ENCODE data around the gene SPOCD1. TPM values are rescaled to one million over a fixed set of nuclear protein-coding genes. Genes with fewer than 3 reads are reported as not detected.

Gene SPOCD1
- polyA plus RNA-seq, 2 of the 4 experiments (the other 2 are of a cell fraction) = 0.98 to 4.8 TPM

DNA sequence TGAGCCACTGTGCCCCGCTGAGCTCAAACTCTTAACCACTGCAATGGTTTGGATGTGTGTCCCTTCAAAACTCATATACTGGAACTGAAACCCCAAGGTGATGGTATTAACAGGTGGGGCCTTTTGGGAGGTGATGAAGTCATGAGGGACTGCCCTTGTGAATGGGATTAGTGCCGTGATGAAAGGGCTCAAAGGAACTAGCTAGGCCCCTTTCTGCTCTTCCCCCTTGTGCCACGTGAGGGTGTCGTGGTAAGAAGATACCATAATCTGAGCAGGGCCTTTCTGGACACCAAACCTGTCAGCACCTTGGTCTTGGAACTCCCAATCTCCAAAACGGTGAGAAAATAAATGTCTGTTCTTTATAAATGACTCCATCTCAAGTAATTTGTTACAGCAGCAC is 45.5 kb upstream of the SPOCD1 start:
- ATAC-seq (no peak), DNase-seq (ENCODE audit: low read depth in 1 of 2, low spot score in 1 of 2) (no peak), FAIRE-seq (no peak)
- Histone ChIP-seq H3K4me3 (no peak overlapping the region), H3K27ac (no peak overlapping the region), H3K4me1 (no peaks in the 10 kb centered on the region), H3K4me2 (no peak overlapping the region), H3K9me3 (no peaks in the 10 kb centered on the region)
- ChIA-PET POLR2A (no interaction called here), CTCF (no interaction called here)
- 61% methylated on average over 5 of the region's 5 CpGs for WGBS (ENCODE audit: missing lambda C conversion rate)
- TF ChIP-seq ZC3H11A (IDR thresholded peaks at IDR 0.05) = no peak
- no peak for TF ChIP-seq MYC (IDR thresholded peaks at IDR 0.05; ENCODE audit: borderline replicate concordance, low read length)
- no peak for TF ChIP-seq REST (IDR thresholded peaks at IDR 0.05)
- no peak for TF ChIP-seq EP300 (IDR thresholded peaks at IDR 0.05)
- TF ChIP-seq RCOR1 (IDR thresholded peaks at IDR 0.05; ENCODE audit: low read depth, low read length) = no peak
- no peak for TF ChIP-seq BHLHE40 (IDR thresholded peaks at IDR 0.05; ENCODE audit: low read depth, low read length)

GRCh38 chr1:31860581-31860980 is 44.8 kb upstream of the SPOCD1 start:
- CTCF ChIA-PET = interaction anchor here (0.6 kb wide), 1 partner anchor 455 kb away, joined by 3 read pairs; no protein-coding TSS in a partner anchor
- POLR2A ChIA-PET = no interaction called here
- H3K4me2 ChIP-seq = no peak overlapping the region
- 85% methylated on average over 7 of the region's 7 CpGs for WGBS (ENCODE audit: missing lambda C conversion rate)
- ATAC-seq = no peak
- peaks cover 3% of the 10 kb centered on the region; the same call in 2 of the 3 replicates for H3K4me1 ChIP-seq
- TF ChIP-seq BHLHE40 (IDR thresholded peaks at IDR 0.05; ENCODE audit: low read depth, low read length) (no peak), TFCP2L1 (CRISPR knock-in tag; IDR thresholded peaks at IDR 0.05) (no peak), REST (IDR thresholded peaks at IDR 0.05) (no peak), KDM1A (IDR thresholded peaks at IDR 0.05; ENCODE audit: low read depth) (no peak)
- H3K9me3 ChIP-seq = no peaks in the 10 kb centered on the region
- no peak overlapping the region for H3K4me3 ChIP-seq
- no peak for FAIRE-seq
- no peak for DNase-seq (ENCODE audit: low read depth in 1 of 2, low spot score in 1 of 2)
- no peak overlapping the region for H3K27ac ChIP-seq

DNA sequence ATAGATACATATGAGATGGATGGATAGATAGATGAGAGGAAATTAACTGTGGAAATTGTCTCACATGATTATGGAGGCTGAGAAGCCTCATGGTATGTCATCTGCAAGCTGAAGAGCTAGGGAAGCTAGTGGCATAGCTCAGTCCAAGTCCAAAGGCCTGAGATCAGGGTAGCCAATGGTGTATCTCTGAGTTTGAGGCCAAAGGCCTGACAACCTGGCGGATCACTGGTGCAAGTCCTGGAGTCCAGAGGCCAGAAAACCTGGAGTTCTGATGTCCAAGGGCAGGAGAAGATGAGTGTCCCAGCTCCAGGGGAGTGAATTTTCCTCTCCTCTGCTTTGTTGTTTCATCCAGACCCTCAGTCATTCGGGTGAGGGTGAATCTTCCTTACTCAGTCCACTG is 43.9 kb upstream of the SPOCD1 start:
- Histone ChIP-seq H3K4me2 (no peak overlapping the region), H3K27ac (no peak overlapping the region), H3K4me3 (no peak overlapping the region), H3K4me1 (peaks cover 9% of the 10 kb centered on the region; the same call in 2 of the 3 replicates), H3K9me3 (no peaks in the 10 kb centered on the region)
- CTCF ChIA-PET = interaction anchor here (1.4 kb wide), 1 partner anchor 104 kb away, joined by 3 read pairs; no protein-coding TSS in a partner anchor
- FAIRE-seq (no peak), ATAC-seq (no peak), DNase-seq (ENCODE audit: low read depth in 1 of 2, low spot score in 1 of 2) (no peak)
- POLR2A ChIA-PET = interaction anchor here (0.6 kb wide), 1 partner anchor 63 kb away, joined by 4 read pairs; no protein-coding TSS in a partner anchor
- 73% methylated on average over 2 of the region's 2 CpGs for WGBS (ENCODE audit: missing lambda C conversion rate)
- TF ChIP-seq FOXS1 (CRISPR knock-in tag; IDR thresholded peaks at IDR 0.05) (no peak), FOSL2 (IDR thresholded peaks at IDR 0.05) (no peak), FOSL2 (CRISPR knock-in tag; IDR thresholded peaks at IDR 0.05) (no peak), CTCF (IDR thresholded peaks at IDR 0.05) (no peak), ESRRA (IDR thresholded peaks at IDR 0.05; ENCODE audit: borderline replicate concordance, low read length) (no peak), BCL3 (IDR thresholded peaks at IDR 0.05) (no peak)
- TF ChIP-seq, protein P1, sequence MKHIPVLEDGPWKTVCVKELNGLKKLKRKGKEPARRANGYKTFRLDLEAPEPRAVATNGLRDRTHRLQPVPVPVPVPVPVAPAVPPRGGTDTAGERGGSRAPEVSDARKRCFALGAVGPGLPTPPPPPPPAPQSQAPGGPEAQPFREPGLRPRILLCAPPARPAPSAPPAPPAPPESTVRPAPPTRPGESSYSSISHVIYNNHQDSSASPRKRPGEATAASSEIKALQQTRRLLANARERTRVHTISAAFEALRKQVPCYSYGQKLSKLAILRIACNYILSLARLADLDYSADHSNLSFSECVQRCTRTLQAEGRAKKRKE (CRISPR knock-in tag; IDR thresholded peaks at IDR 0.05; ENCODE audit: low read depth) = no peak
